GM13976 (cell line): Measurements from ENCODE around the gene ICAM1.

Experiments
- DNase-seq: peaks from one replicate; pipeline ENCODE4 v3.0.0; 2012; ENCODE audit warnings: low spot score
- CTCF ChIP-seq: IDR thresholded peaks from 2 replicates; pipeline ENCODE4 v1.5.1; 2012; ENCODE audit warnings: borderline replicate concordance, mild to moderate bottlenecking; ENCODE audit not compliant: insufficient read depth; ENCODE audit errors: extremely low read depth, missing control alignments, control extremely low read depth
- in situ Hi-C: fragments of 300-500 bp; cut with MboI; formaldehyde crosslinking; loops from one replicate; pipeline ENCODE4 v1.12.0; 2022; ENCODE audit warnings: low sequenced_read_pairs, mixed read lengths, inconsistent platforms; ENCODE audit not compliant: unreplicated experiment

The ICAM1 gene

GRCh38 chr19:10289167-10289835 lies 18.4 kb downstream of the ICAM1 start:
- DNase-seq = peak; percentile 72
- in situ Hi-C loops = no loop called here
- TF ChIP-seq CTCF = no peak

GRCh38 chr19:10289836-10290356 lies 19.0 kb downstream of the ICAM1 start, which contains the start of gene ICAM5:
Gene ICAM5, plus strand, starts transcription at chr19:10289952. Its CDS starts 92 bp downstream, at chr19:10290044.
- in situ Hi-C loops = no loop called here
- TF ChIP-seq CTCF = no peak
- no peak for DNase-seq

GRCh38 chr19:10290357-10290875 lies 19.5 kb downstream of the ICAM1 start:
- in situ Hi-C loops = no loop called here
- no peak for DNase-seq
- no peak for TF ChIP-seq CTCF

- DNase-seq = peak; percentile 74
- no peak for TF ChIP-seq CTCF
- in situ Hi-C loops = no loop called here
Observed at GRCh38 chr19:10290876-10291553, 20.1 kb downstream of the ICAM1 start.

- in situ Hi-C loops = no loop called here
- DNase-seq = no peak
- TF ChIP-seq CTCF = no peak
Observed at GRCh38 chr19:10291554-10292205, 20.8 kb downstream of the ICAM1 start.

GRCh38 chr19:10292206-10292788 lies 21.4 kb downstream of the ICAM1 start:
- DNase-seq = peak; percentile 93
- TF ChIP-seq CTCF = no peak
- in situ Hi-C loops = no loop called here
